Suprapubic skin (tissue), 4 donors: Measurements from ENCODE around the gene CAV1. TPM values are rescaled to one million over a fixed set of nuclear protein-coding genes. Genes with fewer than 3 reads are reported as not detected.
A peak's percentile ranks its signal among the peaks of the same experiment; 100 is the strongest.
"Not testable (repeated sequence)": the region's sequence is repeated elsewhere in the genome, so short reads cannot be mapped to it uniquely, and the experiment has no call there.

Experiments
- DNase-seq, 2 donors: peaks; one replicate each; pipeline ENCODE4 v3.0.0-alpha.2; 2019; ENCODE audit warnings: low spot score in 2 of 2
- H3K27ac ChIP-seq: fragments of 200-600 bp; sonication (generic); one replicate; pipeline ENCODE4 v1.5.1; 2019
- H3K27me3 ChIP-seq: fragments of 200-600 bp; sonication (generic); one replicate; pipeline ENCODE4 v1.5.1; 2019
- H3K36me3 ChIP-seq: fragments of 200-600 bp; sonication (generic); one replicate; pipeline ENCODE4 v1.5.1; 2019
- H3K4me1 ChIP-seq: fragments of 200-600 bp; sonication (generic); one replicate; pipeline ENCODE4 v1.5.1; 2019
- H3K4me3 ChIP-seq: fragments of 200-600 bp; sonication (generic); one replicate; pipeline ENCODE4 v1.5.1; 2019; ENCODE audit warnings: mild to moderate bottlenecking
- H3K9me3 ChIP-seq: fragments of 200-600 bp; sonication (generic); one replicate; pipeline ENCODE4 v1.5.1; 2019
- CTCF ChIP-seq, 2 donors: fragments of 200-600 bp in 1 of 2; fragments of 450-650 bp in 1 of 2; sonication (generic) in 1 of 2; IDR thresholded peaks; one replicate each; pipeline ENCODE4 v1.5.1; 2016 to 2019; ENCODE audit warnings: antibody characterized with exemption in 2 of 2, mild to moderate bottlenecking in 1 of 2, moderate library complexity in 1 of 2
- EP300 ChIP-seq: sonication (generic); formaldehyde crosslinking; IDR thresholded peaks from one replicate; pipeline ENCODE4 v1.6.1; 2017; ENCODE audit warnings: antibody characterized with exemption
- POLR2A ChIP-seq, 2 donors: fragments of 450-650 bp; IDR thresholded peaks; one replicate each; pipeline ENCODE4 v1.6.1; 2017; ENCODE audit warnings: antibody characterized with exemption in 2 of 2, mild to moderate bottlenecking in 2 of 2, moderate library complexity in 2 of 2
- POLR2AphosphoS5 ChIP-seq, 3 donors: sonication (generic); formaldehyde crosslinking; IDR thresholded peaks; one replicate each; pipeline ENCODE4 v1.6.1; 2017; ENCODE audit warnings: antibody characterized with exemption in 3 of 3
- WGBS: methylation state at CpG from one replicate; pipeline ENCODE4 v1.1.5; 2018; 5-methylcytosine and 5-hydroxymethylcytosine counted together
- total RNA-seq, 4 donors: library from RNA; depleted of rRNA; stranded (reverse); fragments of >200 nt; gene quantifications; one replicate each; pipeline ENCODE4 v1.1.0, GENCODE V29; 2016

CAV1 gene
- total RNA-seq = 100 to 1,000 TPM; 123 to 215 (median 187) TPM

GRCh38 chr7:116524609-116525297 lies at the start of gene CAV1:
TSS of gene CAV1 (plus strand) at chr7:116525036. CDS start at chr7:116525063, 27 bp downstream.
- H3K4me1 ChIP-seq = peaks cover 71% of the 10 kb centered on the region
- under 1% methylated on average over 42 of the region's 42 CpGs for WGBS
- no peaks in the 10 kb centered on the region for H3K9me3 ChIP-seq
- peak within 1 kb of the TSS; percentile 95 for H3K27ac ChIP-seq
- DNase-seq = peak; percentile 88 to 89
- H3K36me3 ChIP-seq = no peaks in the 10 kb centered on the region
- TF ChIP-seq CTCF (IDR thresholded peaks at IDR 0.05) = peak in 1 of 2 donors; percentile 9
- TF ChIP-seq POLR2AphosphoS5 (IDR thresholded peaks at IDR 0.05) = peak in 2 of 3 donors; percentile 65 to 81
- peak in 1 of 2 donors; percentile 52 for TF ChIP-seq POLR2A (IDR thresholded peaks at IDR 0.05)
- TF ChIP-seq EP300 = no peak
- peak within 1 kb of the TSS; percentile 74 for H3K4me3 ChIP-seq
- no peaks in the 10 kb centered on the region for H3K27me3 ChIP-seq

- Histone ChIP-seq H3K27me3 (no peaks in the 10 kb centered on the region), H3K27ac (no peak overlapping the region), H3K4me3 (no peak overlapping the region), H3K4me1 (no peaks in the 10 kb centered on the region), H3K9me3 (no peaks in the 10 kb centered on the region), H3K36me3 (no peaks in the 10 kb centered on the region)
- no peak for DNase-seq
- TF ChIP-seq EP300 = no peak
- TF ChIP-seq POLR2A (IDR thresholded peaks at IDR 0.05) = no peak
- no peak for TF ChIP-seq CTCF (IDR thresholded peaks at IDR 0.05)
- no peak for TF ChIP-seq POLR2AphosphoS5 (IDR thresholded peaks at IDR 0.05)
- 97% methylated on average over 1 of the region's 1 CpG for WGBS
Observed at GRCh38 chr7:116477625-116478024, 47.2 kb upstream of the CAV1 start.

- TF ChIP-seq CTCF (IDR thresholded peaks at IDR 0.05) (no peak), EP300 (no peak), POLR2A (IDR thresholded peaks at IDR 0.05) (no peak), POLR2AphosphoS5 (IDR thresholded peaks at IDR 0.05) (no peak)
- Histone ChIP-seq H3K4me3 (no peak overlapping the region), H3K4me1 (no peaks in the 10 kb centered on the region), H3K27me3 (no peaks in the 10 kb centered on the region), H3K9me3 (no peaks in the 10 kb centered on the region), H3K36me3 (no peaks in the 10 kb centered on the region), H3K27ac (no peak overlapping the region)
- DNase-seq = no peak
- 54% methylated on average over 2 of the region's 2 CpGs for WGBS
Observed at GRCh38 chr7:116478834-116479233, 46.0 kb upstream of the CAV1 start.

GRCh38 chr7:116483271-116483942 lies 41.4 kb upstream of the CAV1 start:
- 86% methylated on average over 2 of the region's 2 CpGs for WGBS
- no peak for TF ChIP-seq CTCF (IDR thresholded peaks at IDR 0.05)
- H3K9me3 ChIP-seq = no peaks in the 10 kb centered on the region

GRCh38 chr7:116484389-116484788 lies 40.4 kb upstream of the CAV1 start:
- H3K27ac ChIP-seq, DNase-seq, H3K4me1 ChIP-seq, H3K36me3 ChIP-seq, H3K4me3 ChIP-seq, H3K27me3 ChIP-seq, H3K9me3 ChIP-seq: not testable (repeated sequence)
- 96% methylated on average over 4 of the region's 4 CpGs for WGBS

More at GRCh38 chr7:116483271-116483942, 41.4 kb upstream of the CAV1 start:
- DNase-seq = no peak
- no peak overlapping the region for H3K27ac ChIP-seq
- no peaks in the 10 kb centered on the region for H3K36me3 ChIP-seq
- H3K4me3 ChIP-seq = no peak overlapping the region
- no peaks in the 10 kb centered on the region for H3K27me3 ChIP-seq
- no peaks in the 10 kb centered on the region for H3K4me1 ChIP-seq
